Ishikawa (cell line): Measurements from ENCODE around the gene MPL.

ENCODE experiments used
- CEBPB ChIP-seq: IDR thresholded peaks from 2 replicates; pipeline ENCODE4 v1.6.1; 2012
- CREB1 ChIP-seq: IDR thresholded peaks from 2 replicates; pipeline ENCODE4 v1.6.1; 2012; ENCODE audit warnings: low read depth
- EGR1 ChIP-seq: IDR thresholded peaks from 2 replicates; pipeline ENCODE4 v1.6.1; 2012
- EP300 ChIP-seq: IDR thresholded peaks from 2 replicates; pipeline ENCODE4 v1.6.1; 2012; ENCODE audit warnings: borderline replicate concordance
- FOXM1 ChIP-seq: IDR thresholded peaks from 2 replicates; pipeline ENCODE4 v1.6.1; 2012; ENCODE audit warnings: low read depth, borderline replicate concordance
- MAX ChIP-seq: IDR thresholded peaks from 2 replicates; pipeline ENCODE4 v1.6.1; 2012
- NFIC ChIP-seq: IDR thresholded peaks from 2 replicates; pipeline ENCODE4 v1.6.1; 2012
- RAD21 ChIP-seq: IDR thresholded peaks from 2 replicates; pipeline ENCODE4 v1.6.1; 2012; ENCODE audit warnings: low read depth
- TAF1 ChIP-seq: IDR thresholded peaks from 2 replicates; pipeline ENCODE4 v1.6.1; 2012; ENCODE audit warnings: low read depth, mild to moderate bottlenecking
- TCF12 ChIP-seq: IDR thresholded peaks from 2 replicates; pipeline ENCODE4 v1.6.1; 2012; ENCODE audit warnings: low read depth
- TEAD4 ChIP-seq: IDR thresholded peaks from 2 replicates; pipeline ENCODE4 v1.6.1; 2012
- USF1 ChIP-seq: IDR thresholded peaks from 2 replicates; pipeline ENCODE4 v1.6.1; 2012
- YY1 ChIP-seq: IDR thresholded peaks from 2 replicates; pipeline ENCODE4 v1.6.1; 2012; ENCODE audit warnings: low read depth
- ZBTB7A ChIP-seq: IDR thresholded peaks from 2 replicates; pipeline ENCODE4 v1.6.1; 2012; ENCODE audit warnings: low read depth
- TF ChIP-seq, protein P1 (sequence below): IDR thresholded peaks from 2 replicates; pipeline ENCODE4 v1.6.1; 2012; ENCODE audit warnings: low read depth, mild to moderate bottlenecking

The MPL gene

DNA sequence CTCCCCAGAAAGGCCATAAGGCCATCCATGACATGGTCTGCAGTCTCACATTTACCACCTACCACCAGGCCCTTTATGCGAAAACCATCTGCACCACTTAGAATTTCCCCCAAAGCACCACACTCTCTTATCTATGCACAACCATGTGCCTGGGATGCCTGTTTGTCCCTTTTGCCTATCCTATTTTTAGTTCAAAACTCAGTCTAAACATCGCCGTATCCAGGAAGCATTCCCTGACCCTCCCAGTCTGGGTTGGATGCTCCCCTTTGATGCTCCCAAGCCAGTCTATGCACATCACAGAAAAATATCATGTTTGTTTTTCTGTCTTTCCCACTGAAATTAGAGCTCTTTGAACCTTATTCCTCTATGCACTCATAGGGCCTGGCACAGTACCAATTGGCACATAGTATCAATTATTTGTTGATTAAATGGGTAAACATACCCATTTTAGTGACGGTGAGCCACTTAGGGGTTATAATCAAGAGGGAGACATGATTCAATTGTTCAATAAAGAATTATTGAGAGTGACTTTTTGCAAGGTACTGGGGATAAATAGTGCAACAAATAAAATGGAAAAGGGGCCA lies 6.7 kb downstream of the MPL start:
- TF ChIP-seq FOXM1, result no peak
- TF ChIP-seq RAD21, result no peak

- TF ChIP-seq TEAD4 (no peak), TAF1 (no peak), USF1 (no peak), ZBTB7A (no peak), FOXM1 (no peak), EP300 (no peak), NFIC (no peak), TCF12 (no peak), MAX (no peak), CREB1 (no peak), RAD21 (no peak), CEBPB (no peak), EGR1 (no peak)
- TF ChIP-seq, protein P1, sequence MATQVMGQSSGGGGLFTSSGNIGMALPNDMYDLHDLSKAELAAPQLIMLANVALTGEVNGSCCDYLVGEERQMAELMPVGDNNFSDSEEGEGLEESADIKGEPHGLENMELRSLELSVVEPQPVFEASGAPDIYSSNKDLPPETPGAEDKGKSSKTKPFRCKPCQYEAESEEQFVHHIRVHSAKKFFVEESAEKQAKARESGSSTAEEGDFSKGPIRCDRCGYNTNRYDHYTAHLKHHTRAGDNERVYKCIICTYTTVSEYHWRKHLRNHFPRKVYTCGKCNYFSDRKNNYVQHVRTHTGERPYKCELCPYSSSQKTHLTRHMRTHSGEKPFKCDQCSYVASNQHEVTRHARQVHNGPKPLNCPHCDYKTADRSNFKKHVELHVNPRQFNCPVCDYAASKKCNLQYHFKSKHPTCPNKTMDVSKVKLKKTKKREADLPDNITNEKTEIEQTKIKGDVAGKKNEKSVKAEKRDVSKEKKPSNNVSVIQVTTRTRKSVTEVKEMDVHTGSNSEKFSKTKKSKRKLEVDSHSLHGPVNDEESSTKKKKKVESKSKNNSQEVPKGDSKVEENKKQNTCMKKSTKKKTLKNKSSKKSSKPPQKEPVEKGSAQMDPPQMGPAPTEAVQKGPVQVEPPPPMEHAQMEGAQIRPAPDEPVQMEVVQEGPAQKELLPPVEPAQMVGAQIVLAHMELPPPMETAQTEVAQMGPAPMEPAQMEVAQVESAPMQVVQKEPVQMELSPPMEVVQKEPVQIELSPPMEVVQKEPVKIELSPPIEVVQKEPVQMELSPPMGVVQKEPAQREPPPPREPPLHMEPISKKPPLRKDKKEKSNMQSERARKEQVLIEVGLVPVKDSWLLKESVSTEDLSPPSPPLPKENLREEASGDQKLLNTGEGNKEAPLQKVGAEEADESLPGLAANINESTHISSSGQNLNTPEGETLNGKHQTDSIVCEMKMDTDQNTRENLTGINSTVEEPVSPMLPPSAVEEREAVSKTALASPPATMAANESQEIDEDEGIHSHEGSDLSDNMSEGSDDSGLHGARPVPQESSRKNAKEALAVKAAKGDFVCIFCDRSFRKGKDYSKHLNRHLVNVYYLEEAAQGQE, result no peak
Observed at GRCh38 chr1:43345120-43345519, 7.5 kb downstream of the MPL start.

DNA sequence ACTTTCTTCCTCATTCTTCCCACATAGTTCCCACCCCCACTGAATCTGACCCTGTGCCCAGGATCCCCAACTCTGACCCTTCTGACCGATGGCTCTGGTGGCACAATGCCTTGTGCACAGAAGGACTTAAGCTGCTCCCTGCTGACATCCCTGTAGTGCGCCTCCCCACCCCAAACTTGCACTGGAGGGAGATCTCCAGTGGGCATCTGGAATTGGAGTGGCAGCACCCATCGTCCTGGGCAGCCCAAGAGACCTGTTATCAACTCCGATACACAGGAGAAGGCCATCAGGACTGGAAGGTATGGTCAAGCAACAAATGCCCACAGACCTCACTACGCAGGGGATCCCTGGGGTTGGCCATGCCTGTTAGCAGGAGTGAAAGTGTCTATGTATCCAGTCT lies 9.0 kb downstream of the MPL start:
- TF ChIP-seq MAX (no peak), NFIC (no peak), CREB1 (no peak), TEAD4 (no peak), FOXM1 (no peak), CEBPB (no peak), ZBTB7A (no peak), RAD21 (no peak)

DNA sequence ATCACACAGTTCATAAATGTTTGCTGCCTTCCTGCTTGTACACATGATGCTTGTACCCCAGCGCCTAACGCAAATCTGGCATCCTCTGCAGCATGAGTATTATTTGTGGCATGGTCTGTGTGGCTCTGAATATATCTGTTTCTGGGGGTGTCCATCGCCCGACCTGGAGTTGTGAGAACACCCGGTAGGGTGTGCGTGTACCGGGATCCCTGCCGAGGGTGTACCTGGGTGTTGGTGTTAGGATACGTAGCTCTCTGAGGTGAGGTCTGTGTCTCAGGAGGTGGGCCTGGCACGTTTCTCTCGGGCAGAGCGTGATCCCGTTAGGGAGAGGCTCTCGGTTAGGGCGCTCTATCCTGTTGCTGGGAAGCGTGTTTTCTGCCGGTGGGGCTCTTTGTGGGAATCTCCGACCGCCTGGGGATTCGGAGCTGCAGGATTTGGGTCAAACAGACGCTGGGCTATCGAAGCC lies 10.8 kb downstream of the MPL start:
- TF ChIP-seq YY1 (no peak), RAD21 (no peak), MAX (no peak), USF1 (no peak), TAF1 (no peak)

DNA sequence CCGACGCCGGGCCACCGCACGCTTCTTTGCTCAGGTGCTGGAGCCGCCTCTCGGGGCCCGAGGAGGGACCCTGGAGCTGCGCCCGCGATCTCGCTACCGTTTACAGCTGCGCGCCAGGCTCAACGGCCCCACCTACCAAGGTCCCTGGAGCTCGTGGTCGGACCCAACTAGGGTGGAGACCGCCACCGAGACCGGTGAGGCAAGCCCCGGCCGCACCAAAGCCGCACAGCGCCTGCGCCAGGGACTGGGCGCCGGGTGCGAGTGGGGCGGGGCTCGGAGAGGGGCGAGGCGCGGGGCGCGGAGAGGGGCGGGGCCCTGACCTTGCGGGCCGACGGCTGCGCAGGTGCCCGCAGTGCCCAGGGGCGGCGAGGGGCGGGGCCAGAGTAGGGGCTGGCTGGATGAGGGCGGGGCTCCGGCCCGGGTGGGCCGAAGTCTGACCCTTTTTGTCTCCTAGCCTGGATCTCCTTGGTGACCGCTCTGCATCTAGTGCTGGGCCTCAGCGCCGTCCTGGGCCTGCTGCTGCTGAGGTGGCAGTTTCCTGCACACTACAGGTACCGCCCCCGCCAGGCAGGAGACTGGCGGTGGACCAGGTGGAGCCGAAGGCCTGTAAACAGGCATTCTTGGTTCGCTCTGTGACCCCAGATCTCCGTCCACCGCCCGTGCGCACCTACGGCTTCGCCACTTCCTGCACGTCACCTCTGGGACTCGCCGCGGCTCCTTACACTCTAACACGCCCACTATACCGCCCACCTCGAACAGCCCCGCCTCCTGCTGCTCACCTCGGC lies 11.4 kb downstream of the MPL start:
- no peak for TF ChIP-seq EP300
- no peak for TF ChIP-seq RAD21
- TF ChIP-seq TEAD4, result 0 out of 2 replicates have a peak, but pooled peaks have one; percentile 21
- no peak for TF ChIP-seq FOXM1
- peak; percentile 39 for TF ChIP-seq YY1
- peak; percentile 87 for TF ChIP-seq MAX
- peak; percentile 17; the same call in 1 of the 2 replicates for TF ChIP-seq USF1
- no peak for TF ChIP-seq NFIC
- no peak for TF ChIP-seq CEBPB
- TF ChIP-seq CREB1, result peak; percentile 60
- peak; percentile 76 for TF ChIP-seq EGR1
- peak; percentile 49 for TF ChIP-seq TAF1
- TF ChIP-seq, protein P1, result no peak
- no peak for TF ChIP-seq TCF12
- no peak for TF ChIP-seq ZBTB7A
